Smooth muscle cell (in vitro differentiated cells): ENCODE data around the gene NOD2. TPM values are rescaled to one million over a fixed set of nuclear protein-coding genes. Genes with fewer than 3 reads are reported as not detected.

Experiments used
- DNase-seq: peaks from one replicate; lab custom pipeline; 2025; ENCODE audit not compliant: unreplicated experiment; lab: John Stamatoyannopoulos, UW
- H2AFZ ChIP-seq: fragments of 200-600 bp; sonication (generic); 2 replicates; pipeline ENCODE4 v1.6.0; 2016; ENCODE audit warnings: antibody characterized with exemption, low read depth, mild to moderate bottlenecking
- H3F3A ChIP-seq: fragments of 200-600 bp; sonication (generic); 2 replicates; pipeline ENCODE4 v1.6.0; 2017; ENCODE audit warnings: antibody characterized with exemption, low read depth
- H3K27ac ChIP-seq: fragments of 200-600 bp; sonication (generic); 2 replicates; pipeline ENCODE4 v1.5.1; 2016; ENCODE audit warnings: low read depth, mild to moderate bottlenecking
- H3K27me3 ChIP-seq: fragments of 200-600 bp; sonication (generic); 2 replicates; pipeline ENCODE4 v1.6.1; 2016; ENCODE audit warnings: low read depth, mild to moderate bottlenecking
- H3K36me3 ChIP-seq: fragments of 200-600 bp; sonication (generic); 2 replicates; pipeline ENCODE4 v1.5.1; 2016; ENCODE audit warnings: low read depth
- H3K4me1 ChIP-seq: fragments of 200-600 bp; sonication (generic); 2 replicates; pipeline ENCODE4 v1.5.1; 2016; ENCODE audit warnings: low read depth
- H3K4me2 ChIP-seq: fragments of 200-600 bp; sonication (generic); 2 replicates; pipeline ENCODE4 v1.6.0; 2016; ENCODE audit warnings: mild to moderate bottlenecking
- H3K4me3 ChIP-seq: fragments of 200-600 bp; sonication (generic); 2 replicates; pipeline ENCODE4 v1.5.1; 2016; ENCODE audit warnings: mild to moderate bottlenecking
- H3K79me2 ChIP-seq: fragments of 200-600 bp; sonication (generic); 2 replicates; pipeline ENCODE4 v1.6.0; 2016; ENCODE audit warnings: low read depth, mild to moderate bottlenecking
- H3K9ac ChIP-seq: fragments of 200-600 bp; sonication (generic); 2 replicates; pipeline ENCODE4 v1.6.0; 2016; ENCODE audit warnings: low read depth
- H3K9me3 ChIP-seq: fragments of 200-600 bp; sonication (generic); replicated peaks from 2 replicates; pipeline ENCODE4 v1.5.1; 2016; ENCODE audit warnings: low read depth
- H4K20me1 ChIP-seq: fragments of 200-600 bp; sonication (generic); 2 replicates; pipeline ENCODE4 v1.6.0; 2016; ENCODE audit warnings: low read depth
- CTCF ChIP-seq: fragments of 200-600 bp; sonication (generic); IDR thresholded peaks from 2 replicates; pipeline ENCODE4 v1.5.1; 2017; ENCODE audit warnings: borderline replicate concordance, mild to moderate bottlenecking, antibody characterized with exemption; ENCODE audit not compliant: insufficient read depth, poor library complexity, severe bottlenecking
- WGBS: methylation state at CpG from one replicate; pipeline ENCODE4 v1.1.7; 2016; ENCODE audit warnings: low lambda C conversion rate; 5-methylcytosine and 5-hydroxymethylcytosine counted together
- polyA plus RNA-seq: library from polyadenylated mRNA; unstranded; fragments of >200 nt; fragmentation: Nextera tagmentation; extraction: Ambion mirVana; gene quantifications from 2 replicates; pipeline ENCODE4 v1.2.1, GENCODE V29; 2016
- total RNA-seq: library from RNA; depleted of rRNA; stranded (reverse); fragments of >200 nt; gene quantifications from 2 replicates; pipeline ENCODE4 v1.2.3, GENCODE V29; 2014

Gene NOD2
- total RNA-seq, result 0.63 and 0.90 TPM in 2 replicates
- 0.56 TPM in 1 of 2 replicates, not detected in the other for polyA plus RNA-seq

- H3K9ac ChIP-seq, result no peak within 1 kb of the TSS
- no peak for TF ChIP-seq CTCF
- no peaks in the 10 kb centered on the region for H3K36me3 ChIP-seq
- no peak within 1 kb of the TSS for H3K27ac ChIP-seq
- no peak within 1 kb of the TSS for H2AFZ ChIP-seq
- H3K4me3 ChIP-seq, result peak within 1 kb of the TSS; percentile 43
- H3K4me1 ChIP-seq, result no peaks in the 10 kb centered on the region
- H3F3A ChIP-seq, result no peaks in the 10 kb centered on the region
- H3K4me2 ChIP-seq, result peak within 1 kb of the TSS; percentile 80
- H4K20me1 ChIP-seq, result no peaks in the 10 kb centered on the region
- no peaks in the 10 kb centered on the region for H3K9me3 ChIP-seq
- H3K27me3 ChIP-seq, result peaks cover 21% of the 10 kb centered on the region
- no peak for DNase-seq
- 38% methylated on average over 32 of the region's 56 CpGs for WGBS
- no peaks in the 10 kb centered on the region for H3K79me2 ChIP-seq
Measured at GRCh38 chr16:50692999-50693781, at the start of gene NOD2. TSS of gene NOD2 (plus strand) at chr16:50693606. CDS start at chr16:50699496, 5,890 bp downstream.

- Histone ChIP-seq H3K9ac (no peak overlapping the region), H3K9me3 (no peaks in the 10 kb centered on the region), H3K79me2 (no peaks in the 10 kb centered on the region), H2AFZ (no peak overlapping the region), H3F3A (no peaks in the 10 kb centered on the region), H3K4me3 (no peak overlapping the region), H3K27ac (no peak overlapping the region), H4K20me1 (no peaks in the 10 kb centered on the region), H3K36me3 (no peaks in the 10 kb centered on the region), H3K4me2 (no peak overlapping the region), H3K27me3 (no peaks in the 10 kb centered on the region), H3K4me1 (no peaks in the 10 kb centered on the region)
- DNase-seq, result no peak
- TF ChIP-seq CTCF, result no peak
- WGBS, result 96% methylated on average over 5 of the region's 5 CpGs
Measured at GRCh38 chr16:50644245-50644644, 49.2 kb upstream of the NOD2 start.

- H2AFZ ChIP-seq, result no peak overlapping the region
- no peaks in the 10 kb centered on the region for H3K36me3 ChIP-seq
- no peak overlapping the region for H3K4me3 ChIP-seq
- H3K9me3 ChIP-seq, result no peaks in the 10 kb centered on the region
- WGBS, result 61% methylated on average over 6 of the region's 6 CpGs
- no peak overlapping the region for H3K9ac ChIP-seq
- H3K4me2 ChIP-seq, result no peak overlapping the region
- peak; percentile 28 for TF ChIP-seq CTCF
- H3K4me1 ChIP-seq, result no peaks in the 10 kb centered on the region
- no peaks in the 10 kb centered on the region for H4K20me1 ChIP-seq
- no peak overlapping the region for H3K27ac ChIP-seq
- H3K27me3 ChIP-seq, result no peaks in the 10 kb centered on the region
- H3K79me2 ChIP-seq, result no peaks in the 10 kb centered on the region
- DNase-seq, result no peak
- no peaks in the 10 kb centered on the region for H3F3A ChIP-seq
Measured at GRCh38 chr16:50644729-50645128, 48.7 kb upstream of the NOD2 start.
